ENCODE measurements around the gene MAP2. TPM values are rescaled to one million over a fixed set of nuclear protein-coding genes. Genes with fewer than 3 reads are reported as not detected.

Gene MAP2
- total RNA-seq, 1 experiment from 2014 or later: 0.05 TPM

DNA sequence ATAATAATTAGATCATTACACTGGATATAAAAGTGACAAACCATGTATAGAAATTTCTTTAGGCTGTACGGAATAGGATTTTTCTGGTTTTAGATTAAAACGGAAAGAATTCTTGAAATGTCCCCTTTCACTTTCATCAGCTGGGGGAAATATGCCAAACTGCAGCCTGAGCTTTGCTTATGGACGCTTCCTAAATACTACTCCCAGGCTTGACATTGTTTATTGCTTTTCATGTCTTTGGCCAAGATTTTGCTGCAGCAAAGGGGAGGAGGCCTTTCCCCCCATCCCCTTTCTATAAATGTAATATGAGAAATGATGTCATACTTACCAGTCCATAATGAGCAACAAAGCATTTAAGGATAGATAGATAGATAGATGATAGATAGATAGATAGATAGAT, 158.4 kb downstream of the MAP2 start:
- H3K27me3 Mint-ChIP-seq (ENCODE audit: insufficient read depth, unreplicated experiment): peaks cover 6% of the 10 kb centered on the region
- no peak overlapping the region for H3K4me3 Mint-ChIP-seq (ENCODE audit: unreplicated experiment)
- no peaks in the 10 kb centered on the region for H3K9me3 Mint-ChIP-seq (ENCODE audit: unreplicated experiment)
- POLR2A ChIA-PET: no interaction called here
- DNase-seq: no peak
- no peak overlapping the region for H3K4me3 ChIP-seq (ENCODE audit: low read depth, low read length)
- no peaks in the 10 kb centered on the region for H3K36me3 Mint-ChIP-seq (ENCODE audit: insufficient read depth, unreplicated experiment)
- no peak overlapping the region for H3K27ac Mint-ChIP-seq (ENCODE audit: unreplicated experiment)
- H3K4me1 ChIP-seq: no peaks in the 10 kb centered on the region
- intact Hi-C loops (cut with micrococcal nuclease; ENCODE audit: unreplicated experiment): no loop called here
- TF ChIP-seq, protein P1, sequence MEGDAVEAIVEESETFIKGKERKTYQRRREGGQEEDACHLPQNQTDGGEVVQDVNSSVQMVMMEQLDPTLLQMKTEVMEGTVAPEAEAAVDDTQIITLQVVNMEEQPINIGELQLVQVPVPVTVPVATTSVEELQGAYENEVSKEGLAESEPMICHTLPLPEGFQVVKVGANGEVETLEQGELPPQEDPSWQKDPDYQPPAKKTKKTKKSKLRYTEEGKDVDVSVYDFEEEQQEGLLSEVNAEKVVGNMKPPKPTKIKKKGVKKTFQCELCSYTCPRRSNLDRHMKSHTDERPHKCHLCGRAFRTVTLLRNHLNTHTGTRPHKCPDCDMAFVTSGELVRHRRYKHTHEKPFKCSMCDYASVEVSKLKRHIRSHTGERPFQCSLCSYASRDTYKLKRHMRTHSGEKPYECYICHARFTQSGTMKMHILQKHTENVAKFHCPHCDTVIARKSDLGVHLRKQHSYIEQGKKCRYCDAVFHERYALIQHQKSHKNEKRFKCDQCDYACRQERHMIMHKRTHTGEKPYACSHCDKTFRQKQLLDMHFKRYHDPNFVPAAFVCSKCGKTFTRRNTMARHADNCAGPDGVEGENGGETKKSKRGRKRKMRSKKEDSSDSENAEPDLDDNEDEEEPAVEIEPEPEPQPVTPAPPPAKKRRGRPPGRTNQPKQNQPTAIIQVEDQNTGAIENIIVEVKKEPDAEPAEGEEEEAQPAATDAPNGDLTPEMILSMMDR (IDR thresholded peaks at IDR 0.05; ENCODE audit: insufficient read depth in 1 of 2, low read depth in 1 of 2, low read length in 1 of 2, severe bottlenecking in 1 of 2, unreplicated experiment in 1 of 2): no peak
- H3K36me3 ChIP-seq (ENCODE audit: control insufficient read depth, insufficient read depth, low read length): no peaks in the 10 kb centered on the region
- no peaks in the 10 kb centered on the region for H3K4me1 Mint-ChIP-seq (ENCODE audit: low read depth, unreplicated experiment)
- no peaks in the 10 kb centered on the region for H3K9me3 ChIP-seq
- no peaks in the 10 kb centered on the region for H3K27me3 ChIP-seq (replicated peaks; ENCODE audit: control insufficient read depth, insufficient read depth, low read length)
- no TSS peak for BruUV-seq (replicated peaks)
- CTCF ChIA-PET: no interaction called here

- Histone ChIP-seq H3K4me3 (ENCODE audit: low read depth, low read length) (no peak overlapping the region), H3K36me3 (ENCODE audit: control insufficient read depth, insufficient read depth, low read length) (no peaks in the 10 kb centered on the region), H3K9me3 (no peaks in the 10 kb centered on the region), H3K4me1 (no peaks in the 10 kb centered on the region), H3K27me3 (replicated peaks; ENCODE audit: control insufficient read depth, insufficient read depth, low read length) (no peaks in the 10 kb centered on the region)
- Mint-ChIP-seq H3K9me3 (ENCODE audit: unreplicated experiment) (no peaks in the 10 kb centered on the region), H3K36me3 (ENCODE audit: insufficient read depth, unreplicated experiment) (no peaks in the 10 kb centered on the region), H3K27ac (ENCODE audit: unreplicated experiment) (no peak overlapping the region), H3K4me1 (ENCODE audit: low read depth, unreplicated experiment) (no peaks in the 10 kb centered on the region), H3K4me3 (ENCODE audit: unreplicated experiment) (no peak overlapping the region), H3K27me3 (ENCODE audit: insufficient read depth, unreplicated experiment) (peaks cover 6% of the 10 kb centered on the region)
- no peak for DNase-seq
- intact Hi-C loops (cut with micrococcal nuclease; ENCODE audit: unreplicated experiment): no loop called here
- BruUV-seq (replicated peaks): no TSS peak
- ChIA-PET POLR2A (no interaction called here), CTCF (no interaction called here)
- TF ChIP-seq, protein P1 (IDR thresholded peaks at IDR 0.05; ENCODE audit: insufficient read depth in 1 of 2, low read depth in 1 of 2, low read length in 1 of 2, severe bottlenecking in 1 of 2, unreplicated experiment in 1 of 2): no peak
Observed at GRCh38 chr2:209584472-209584871, 160.6 kb downstream of the MAP2 start.

DNA sequence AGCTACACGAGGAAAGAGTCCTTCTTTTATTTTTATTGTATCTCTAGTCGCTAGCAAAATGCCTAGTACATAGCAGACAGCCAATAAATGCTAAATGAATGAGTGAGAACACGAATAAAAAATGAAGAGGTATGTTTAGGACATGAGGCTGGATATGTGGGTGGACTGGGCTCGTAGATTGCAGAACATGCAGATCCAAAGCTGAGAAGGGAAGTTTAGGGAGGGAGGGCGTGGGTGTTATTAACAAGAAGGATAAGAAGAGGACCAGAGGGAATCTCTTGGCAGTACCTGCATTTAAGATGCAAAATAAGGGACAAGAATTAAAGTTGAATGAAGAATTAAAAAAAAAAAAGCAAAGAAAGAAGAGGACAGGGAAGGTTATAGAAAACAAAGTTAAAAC, 161.1 kb downstream of the MAP2 start:
- no peak overlapping the region for H3K4me3 Mint-ChIP-seq (ENCODE audit: unreplicated experiment)
- CTCF ChIA-PET: no interaction called here

More for the DNA sequence above, 161.1 kb downstream of the MAP2 start:
- no peaks in the 10 kb centered on the region for H3K9me3 ChIP-seq
- H3K27me3 ChIP-seq (replicated peaks; ENCODE audit: control insufficient read depth, insufficient read depth, low read length): no peaks in the 10 kb centered on the region
- no peaks in the 10 kb centered on the region for H3K4me1 Mint-ChIP-seq (ENCODE audit: low read depth, unreplicated experiment)
- no peaks in the 10 kb centered on the region for H3K9me3 Mint-ChIP-seq (ENCODE audit: unreplicated experiment)
- no peaks in the 10 kb centered on the region for H3K36me3 Mint-ChIP-seq (ENCODE audit: insufficient read depth, unreplicated experiment)
- peaks cover 6% of the 10 kb centered on the region for H3K27me3 Mint-ChIP-seq (ENCODE audit: insufficient read depth, unreplicated experiment)
- TF ChIP-seq, protein P1 (IDR thresholded peaks at IDR 0.05; ENCODE audit: insufficient read depth in 1 of 2, low read depth in 1 of 2, low read length in 1 of 2, severe bottlenecking in 1 of 2, unreplicated experiment in 1 of 2): no peak
- H3K27ac Mint-ChIP-seq (ENCODE audit: unreplicated experiment): no peak overlapping the region
- H3K36me3 ChIP-seq (ENCODE audit: control insufficient read depth, insufficient read depth, low read length): no peaks in the 10 kb centered on the region
- DNase-seq: no peak
- BruUV-seq (replicated peaks): no TSS peak
- no peaks in the 10 kb centered on the region for H3K4me1 ChIP-seq
- intact Hi-C loops (cut with micrococcal nuclease; ENCODE audit: unreplicated experiment): no loop called here
- no peak overlapping the region for H3K4me3 ChIP-seq (ENCODE audit: low read depth, low read length)
- POLR2A ChIA-PET: no interaction called here
